HG03103 (cell line): Measurements from ENCODE around the gene SYTL1.

Experiments used
- ATAC-seq: cut with Tn5 transposase; IDR thresholded peaks from one replicate; pipeline ENCODE4 v1.9.1; 2021; ENCODE audit warnings: low read depth; ENCODE audit not compliant: unreplicated experiment

Gene SYTL1

DNA sequence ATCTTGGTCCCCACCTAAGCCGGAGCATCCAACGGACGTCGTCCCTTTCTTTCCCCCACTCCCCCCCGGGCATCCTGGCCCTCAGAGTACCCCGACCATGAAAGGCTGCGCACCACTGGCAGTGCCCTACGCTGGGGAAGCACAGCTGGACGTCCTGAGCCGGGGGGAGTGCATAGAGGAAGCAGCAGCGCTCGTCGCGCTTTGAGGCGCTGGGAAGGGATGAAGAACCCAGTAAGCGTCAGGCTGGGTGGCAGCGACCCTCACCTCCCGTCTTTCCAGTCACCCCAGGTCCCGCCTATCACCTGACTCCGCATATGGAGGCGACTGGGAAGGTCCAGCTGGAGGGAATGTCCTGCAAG, 19.2 kb downstream of the SYTL1 start:
- no peak for ATAC-seq

DNA sequence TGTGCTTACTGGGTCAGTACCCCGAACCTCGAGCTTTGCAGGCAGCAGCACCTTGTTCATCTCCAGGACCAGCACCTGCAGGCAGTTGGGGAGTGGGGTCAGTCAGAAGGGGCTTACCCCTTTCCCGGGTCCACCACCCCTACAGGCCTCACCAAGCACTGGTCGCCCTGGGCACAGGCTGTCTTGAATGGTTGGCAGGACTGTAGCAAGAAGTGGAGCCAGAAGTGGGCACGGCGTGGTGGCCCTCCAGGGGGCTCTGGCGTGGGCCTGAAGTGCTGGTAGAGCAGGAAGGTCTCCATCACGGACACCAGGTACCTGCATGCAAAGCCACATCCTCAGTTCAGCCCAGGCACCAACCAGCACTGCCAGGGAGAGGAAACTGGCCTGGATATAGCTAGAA, 19.7 kb downstream of the SYTL1 start:
- no peak for ATAC-seq

DNA sequence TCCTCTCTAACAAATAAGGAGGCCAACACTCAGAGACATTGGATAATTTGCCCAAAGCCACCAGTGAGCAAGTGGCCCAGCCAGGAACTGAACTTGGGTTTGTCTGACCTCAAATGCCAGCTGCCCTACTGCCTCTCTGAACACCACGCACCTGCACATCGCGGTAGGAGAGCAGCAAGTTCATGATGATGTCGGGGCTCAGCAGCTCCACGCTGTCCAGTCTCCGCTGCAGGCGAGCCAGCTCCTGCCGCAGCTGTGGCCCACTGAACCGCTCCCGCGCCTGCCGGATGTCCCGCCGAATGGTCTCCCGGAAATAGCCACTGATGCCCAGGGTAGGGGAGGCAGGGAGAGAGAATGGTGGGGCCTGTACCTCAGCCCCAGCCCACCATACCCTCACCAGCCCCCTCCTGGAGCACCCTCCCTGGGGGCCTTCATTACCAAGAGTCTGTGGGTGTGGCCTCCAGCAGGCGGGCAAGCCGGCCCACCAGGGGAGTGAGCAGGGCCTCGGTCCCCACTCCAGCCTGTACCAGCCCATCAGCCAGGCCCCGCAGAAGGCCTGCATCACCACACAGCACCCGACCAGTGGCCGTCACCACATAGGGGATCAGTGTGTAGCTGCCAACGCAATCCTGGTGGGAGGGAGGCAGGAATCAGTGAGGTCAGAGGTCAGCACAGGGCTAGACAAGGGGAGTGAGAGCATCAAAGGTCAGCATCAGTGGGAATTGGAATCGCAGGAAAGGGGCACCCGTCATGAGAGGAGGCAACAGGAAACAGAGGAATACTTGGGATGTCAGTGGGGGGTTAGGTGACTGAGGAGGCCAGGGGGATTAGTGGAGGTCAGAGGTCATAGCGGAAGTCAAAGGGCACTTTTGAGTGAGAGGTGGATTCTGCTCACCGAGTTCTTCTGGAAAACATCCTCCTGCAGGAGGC, 22.2 kb downstream of the SYTL1 start:
- ATAC-seq: no peak

DNA sequence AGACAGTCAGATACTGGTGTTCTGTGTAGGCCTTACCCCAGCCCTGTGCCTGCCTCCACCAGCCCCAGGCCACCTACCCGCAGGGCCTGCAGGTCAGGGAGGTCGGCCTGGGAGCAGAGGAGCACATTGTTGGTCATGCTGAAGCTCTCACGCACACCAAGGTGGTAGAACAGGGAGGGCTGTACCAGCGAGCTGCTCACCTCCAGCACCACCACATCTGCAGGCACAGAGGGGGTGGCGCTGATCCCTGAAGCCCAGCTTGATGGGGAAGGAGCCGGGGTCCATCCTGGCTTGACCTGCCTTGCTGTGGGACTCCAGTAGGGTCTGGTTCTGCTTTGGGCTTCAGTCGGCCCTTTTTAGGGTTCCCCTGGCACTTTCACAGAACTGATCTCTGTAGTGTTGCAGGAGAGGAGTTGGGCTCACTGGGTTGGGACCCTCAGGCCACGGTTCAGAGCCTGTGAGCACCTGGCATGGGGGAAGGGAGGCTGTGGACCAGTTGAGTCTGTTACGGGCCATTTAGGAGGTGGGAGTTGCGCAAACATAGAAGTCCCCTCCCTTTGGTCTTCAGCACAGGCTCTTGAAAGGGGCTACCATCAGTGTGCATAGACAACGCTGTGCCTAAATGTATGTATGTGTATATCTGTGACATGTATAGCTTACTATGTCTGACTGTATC, 23.0 kb downstream of the SYTL1 start:
- no peak for ATAC-seq

DNA sequence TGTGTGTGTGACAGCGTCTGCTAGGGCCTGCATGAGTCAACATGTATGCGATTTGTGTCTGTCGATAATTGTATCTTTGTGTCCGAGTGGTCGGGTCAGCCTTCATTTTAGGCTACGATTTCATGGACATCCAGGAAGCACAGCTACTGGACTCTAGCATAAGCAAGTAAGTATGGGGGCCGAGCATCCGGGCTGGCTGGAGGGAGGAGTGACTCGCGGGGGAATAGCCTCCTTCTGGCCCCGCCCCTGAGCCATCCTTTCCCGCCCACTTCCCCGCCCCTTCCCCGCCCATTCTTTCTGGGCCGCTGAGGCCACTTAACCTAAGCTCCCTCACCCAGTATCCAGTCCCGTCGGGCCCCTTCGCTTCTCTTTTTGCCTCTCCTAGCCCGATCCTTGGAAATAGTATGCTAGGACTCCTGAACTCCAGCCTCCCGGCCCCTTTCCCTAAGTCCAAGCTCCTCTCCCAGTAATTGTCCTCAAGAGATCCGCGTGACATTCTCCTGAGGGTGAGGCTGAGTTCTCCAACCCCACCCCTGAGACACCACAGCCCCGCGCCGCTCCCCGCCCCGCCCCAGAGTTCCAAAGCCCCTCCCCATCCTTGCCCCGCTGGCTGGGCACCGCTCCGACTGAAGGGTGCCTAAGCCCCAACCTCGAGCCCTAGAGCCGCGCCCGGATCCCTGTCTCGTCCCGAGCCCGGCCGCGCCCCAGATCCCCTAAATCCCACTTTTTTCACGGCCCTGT, 23.7 kb downstream of the SYTL1 start:
- no peak for ATAC-seq

DNA sequence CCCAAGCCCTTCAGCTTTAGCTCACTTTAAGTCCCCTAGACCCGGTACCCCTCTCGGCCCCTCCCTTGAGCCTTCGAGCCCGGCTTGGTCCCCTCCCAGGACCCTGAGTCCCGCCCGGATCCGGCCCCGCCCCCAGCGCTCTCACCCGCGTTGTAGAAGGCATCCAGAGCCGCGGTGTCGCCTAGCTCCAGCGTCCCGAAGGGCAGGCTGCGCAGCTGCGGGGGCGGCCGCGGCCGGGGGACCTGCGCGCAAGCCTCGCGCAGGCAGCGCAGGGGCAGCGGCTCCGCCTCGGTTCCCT, 24.2 kb downstream of the SYTL1 start:
- ATAC-seq: no peak

DNA sequence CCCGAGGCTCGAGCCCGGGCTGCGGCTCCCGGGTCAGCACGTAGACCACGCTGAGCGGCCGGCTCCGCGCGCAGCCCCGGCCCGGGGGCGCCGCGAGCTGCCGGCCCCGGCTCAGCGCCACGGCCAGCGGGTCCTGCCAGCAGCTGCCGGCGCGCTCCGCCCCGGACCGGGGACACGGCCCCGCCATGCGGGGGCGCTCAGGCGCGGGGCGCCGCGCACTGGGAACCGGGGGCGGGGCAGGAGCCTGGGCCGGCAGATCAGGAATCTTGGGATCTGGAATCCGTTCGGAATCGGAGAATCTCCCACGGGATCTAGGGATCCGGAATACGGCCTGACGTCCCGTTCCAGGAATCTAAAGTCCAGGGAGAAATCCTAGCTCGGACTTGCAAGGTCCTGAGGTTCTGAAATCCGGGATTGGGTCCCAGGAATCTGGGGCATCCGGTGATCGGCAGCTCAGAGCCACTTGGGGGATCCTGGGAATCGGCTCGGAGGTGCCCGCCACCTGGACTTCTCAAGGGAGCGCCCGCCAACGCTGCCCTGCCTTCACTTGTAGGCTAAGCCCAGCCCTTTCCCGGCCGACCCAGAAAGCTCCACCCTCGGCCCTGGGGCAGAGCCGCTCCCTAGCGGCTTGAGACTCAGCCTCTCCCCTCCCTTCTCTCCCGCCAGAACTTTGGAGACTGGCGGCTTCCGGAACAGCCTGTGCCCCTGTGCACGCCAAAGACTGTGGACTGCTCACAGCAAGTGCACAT, 24.8 kb downstream of the SYTL1 start, which contains the start of gene MAP3K6:
TSS of gene MAP3K6 (minus strand) at position 551 of the 749 bp plus-strand sequence. CDS start at position 187, 364 bp downstream.
- ATAC-seq: no peak

DNA sequence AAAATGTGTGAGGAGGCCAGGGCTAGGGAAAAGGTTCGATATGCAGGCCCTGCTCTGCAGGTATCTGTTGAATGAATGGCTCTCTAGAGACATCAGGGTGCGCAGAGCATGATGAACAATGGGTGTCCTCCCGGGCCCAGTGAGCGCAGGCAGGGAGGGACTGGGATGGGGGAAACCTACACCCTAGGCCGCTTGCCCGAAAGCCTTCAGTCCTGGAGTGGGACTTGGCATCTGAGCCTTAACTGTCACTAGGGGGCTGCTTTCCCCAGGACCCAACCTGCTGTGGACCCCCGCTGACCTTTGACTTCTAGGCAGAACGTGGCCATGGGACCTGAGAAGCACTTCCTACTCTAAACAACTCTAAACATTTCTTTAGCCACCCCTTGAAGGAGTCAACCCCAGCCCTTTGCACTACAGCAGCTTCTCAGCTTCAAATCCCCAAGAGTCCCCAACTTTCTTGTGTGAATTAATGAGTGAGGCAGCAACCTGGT, 25.4 kb downstream of the SYTL1 start:
- no peak for ATAC-seq

DNA sequence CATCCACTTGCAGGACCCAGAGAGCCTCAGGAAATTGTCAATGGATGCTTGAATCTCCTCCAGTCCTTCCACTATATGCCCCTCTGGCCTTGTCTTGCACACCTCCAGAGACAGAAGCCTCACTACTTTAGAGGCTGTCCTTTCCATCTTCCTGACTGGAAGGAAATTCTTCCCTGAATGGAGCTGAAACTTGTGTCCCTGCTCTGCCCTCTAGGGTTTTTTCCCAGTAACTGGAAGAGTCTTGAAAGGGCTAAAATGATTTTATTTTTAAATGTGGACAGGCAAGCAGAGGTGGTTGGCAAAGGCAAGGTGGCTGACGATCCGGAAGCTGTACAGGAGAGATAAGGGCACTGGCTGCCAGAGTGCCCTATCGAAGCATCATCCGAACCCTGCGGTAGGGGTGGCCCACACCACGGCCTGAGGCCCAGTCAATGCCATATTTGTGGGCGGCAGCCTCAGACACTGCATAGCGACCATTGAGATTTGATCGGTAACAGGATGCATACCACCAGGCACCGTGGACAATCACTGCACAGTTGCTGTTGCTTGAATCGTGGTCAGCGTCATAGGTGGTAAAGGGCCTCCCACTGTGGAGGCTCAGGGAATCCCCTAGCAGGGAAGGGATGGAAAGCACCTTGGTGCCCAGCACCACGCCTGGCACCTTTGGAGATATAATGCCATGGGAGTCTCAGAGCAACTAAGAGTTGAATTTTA, 27.2 kb downstream of the SYTL1 start:
- no peak for ATAC-seq

DNA sequence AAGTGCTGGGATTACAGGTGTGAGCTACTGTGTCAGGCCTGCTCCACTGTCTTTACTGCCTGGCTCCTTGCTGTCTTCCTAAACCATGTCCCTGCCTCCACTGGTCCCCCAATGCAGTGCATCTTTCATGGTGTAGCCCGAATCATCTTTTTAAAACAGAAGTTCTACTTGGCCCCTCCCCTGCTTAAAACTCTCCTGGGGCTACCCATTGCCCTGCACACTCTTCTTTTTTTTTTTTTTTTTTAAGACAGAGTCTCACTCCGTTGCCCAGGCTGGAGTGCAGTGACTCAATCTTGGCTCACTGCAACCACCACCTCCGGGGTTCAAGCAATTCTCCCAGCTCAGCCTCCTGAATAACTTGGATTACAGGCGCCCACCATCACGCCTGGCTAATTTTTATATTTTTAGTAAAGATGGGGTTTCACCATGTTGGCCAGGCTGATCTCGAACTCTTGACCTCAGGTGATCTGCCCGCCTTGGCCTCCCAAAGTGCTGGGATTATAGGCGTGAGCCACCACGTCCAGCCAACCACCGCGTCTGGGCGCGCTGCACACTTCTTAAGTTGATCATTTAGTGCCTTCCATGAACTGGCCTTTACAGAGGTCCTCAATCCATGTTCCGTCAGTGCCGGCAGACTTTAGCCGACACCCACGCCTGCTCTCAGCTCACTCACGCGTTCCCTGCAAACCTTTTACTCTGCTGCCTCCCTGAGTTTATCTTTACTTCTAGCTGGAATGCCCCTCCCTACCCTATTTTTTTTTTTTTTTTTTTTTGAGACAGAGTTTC, 30.4 kb downstream of the SYTL1 start:
- ATAC-seq: no peak

DNA sequence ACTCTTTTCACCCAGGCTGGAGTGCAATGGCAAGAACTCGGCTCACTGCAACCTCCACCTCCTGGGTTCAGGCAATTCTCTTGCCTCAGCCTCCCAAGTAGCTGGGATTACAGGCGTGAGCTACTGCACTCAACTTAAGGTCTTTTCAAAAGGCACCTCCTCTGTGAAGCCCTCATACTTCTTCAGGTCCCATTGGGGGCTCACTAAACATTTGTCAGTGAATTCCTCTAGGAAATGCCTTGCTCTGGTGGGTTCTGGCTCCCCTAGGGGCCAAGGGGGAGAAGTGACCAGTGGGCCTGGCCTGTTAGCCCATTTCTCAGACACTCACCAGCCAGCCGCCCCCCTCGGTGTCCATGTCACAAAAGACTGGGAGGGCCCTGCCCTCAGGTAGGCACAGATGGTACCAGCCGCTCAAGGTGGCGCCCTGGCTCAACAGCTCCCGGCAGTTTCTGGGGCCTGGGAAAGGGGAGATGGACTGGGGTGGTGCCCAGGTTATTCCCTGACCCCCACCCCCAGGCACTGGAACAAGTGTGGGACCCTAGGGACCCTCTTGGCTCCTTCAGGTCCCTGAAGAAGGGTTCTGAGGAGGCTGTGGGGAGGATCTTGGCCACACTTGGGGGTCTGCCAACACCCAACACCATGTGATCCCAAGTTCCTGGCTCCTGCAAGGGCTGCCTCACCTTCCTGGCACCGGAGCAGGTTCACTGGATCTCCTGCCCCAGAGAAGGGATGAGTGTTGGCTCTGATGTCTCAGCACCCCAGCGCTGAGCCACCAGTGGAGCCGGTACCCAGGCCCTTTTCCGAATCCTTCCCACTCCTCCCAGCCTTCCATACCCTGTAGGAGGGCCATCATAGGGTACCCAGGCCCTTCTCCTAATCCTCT, 31.2 kb downstream of the SYTL1 start:
- no peak for ATAC-seq

DNA sequence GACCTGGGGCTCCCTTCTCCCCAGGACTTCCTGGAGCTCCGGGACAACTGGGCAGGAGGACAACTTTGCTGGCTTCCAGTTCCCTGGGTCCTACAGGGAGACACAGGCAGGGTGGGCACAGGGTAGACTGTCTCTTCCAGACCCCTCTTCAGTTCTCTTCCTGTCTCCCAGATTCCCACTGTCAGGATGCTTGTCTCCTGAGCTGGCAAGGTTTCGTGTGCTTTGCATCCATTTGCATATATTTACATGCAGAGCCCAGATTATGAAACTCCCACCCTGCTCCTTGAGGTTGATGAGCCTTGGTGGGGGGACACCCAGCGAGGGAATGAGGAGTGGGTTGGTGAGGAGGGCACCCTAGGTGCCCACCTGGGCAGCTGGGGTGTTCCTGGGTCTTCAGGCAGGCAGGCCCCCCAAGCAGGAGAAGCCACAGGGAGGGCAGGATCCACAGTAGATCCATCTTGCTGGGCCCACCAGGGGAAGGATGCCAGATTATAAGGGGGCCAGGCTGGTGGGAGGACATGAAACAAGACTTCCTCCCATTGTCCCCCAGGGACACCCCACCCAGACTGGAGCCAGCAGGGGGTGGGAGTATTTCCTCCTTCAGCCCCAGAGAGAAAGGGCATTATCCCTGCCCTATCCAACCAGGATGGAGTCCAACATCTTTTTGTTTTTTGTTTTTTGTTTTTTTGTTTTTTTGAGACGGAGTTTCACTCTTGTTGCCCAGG, 32.7 kb downstream of the SYTL1 start, which contains the start of gene FCN3:
TSS of gene FCN3 (minus strand) at position 463 of the 725 bp plus-strand sequence. CDS start at position 457, 6 bp downstream.
- no peak for ATAC-seq

DNA sequence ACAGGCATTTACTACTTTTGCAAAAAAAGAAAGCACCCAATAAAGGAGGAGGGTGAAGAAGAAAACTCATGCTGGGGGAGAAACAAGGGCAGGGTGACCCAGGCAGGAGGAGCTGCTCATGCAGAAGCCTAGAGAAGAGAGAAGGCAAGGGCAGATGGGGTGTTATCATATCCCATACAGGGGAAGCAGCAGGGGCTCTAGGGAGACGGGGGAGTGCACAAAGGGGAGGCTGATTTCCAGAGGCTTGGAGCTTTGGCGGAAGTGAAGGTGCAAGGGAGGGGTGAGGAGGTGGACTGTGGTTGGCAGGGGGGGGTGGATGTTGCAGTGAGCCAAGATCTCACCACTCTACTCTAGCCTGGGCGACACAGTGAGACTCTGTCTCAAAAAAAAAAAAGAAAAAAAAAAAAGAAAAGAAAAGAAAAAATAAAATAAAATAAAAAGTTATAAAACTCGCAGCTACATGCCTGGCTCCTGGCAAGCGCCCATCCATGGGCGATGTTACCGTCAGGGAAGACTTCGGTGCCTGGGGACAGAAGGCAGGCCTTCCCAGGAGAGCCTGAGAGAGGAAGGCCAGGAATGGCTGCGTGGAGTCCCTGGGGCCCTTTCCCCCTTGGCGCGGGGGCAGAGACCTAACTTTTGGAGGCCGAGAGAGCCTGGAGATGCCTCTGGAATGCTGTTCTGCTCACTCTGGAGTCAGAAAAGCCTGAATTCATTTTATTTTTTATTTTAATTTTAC, 36.1 kb downstream of the SYTL1 start:
- no peak for ATAC-seq

DNA sequence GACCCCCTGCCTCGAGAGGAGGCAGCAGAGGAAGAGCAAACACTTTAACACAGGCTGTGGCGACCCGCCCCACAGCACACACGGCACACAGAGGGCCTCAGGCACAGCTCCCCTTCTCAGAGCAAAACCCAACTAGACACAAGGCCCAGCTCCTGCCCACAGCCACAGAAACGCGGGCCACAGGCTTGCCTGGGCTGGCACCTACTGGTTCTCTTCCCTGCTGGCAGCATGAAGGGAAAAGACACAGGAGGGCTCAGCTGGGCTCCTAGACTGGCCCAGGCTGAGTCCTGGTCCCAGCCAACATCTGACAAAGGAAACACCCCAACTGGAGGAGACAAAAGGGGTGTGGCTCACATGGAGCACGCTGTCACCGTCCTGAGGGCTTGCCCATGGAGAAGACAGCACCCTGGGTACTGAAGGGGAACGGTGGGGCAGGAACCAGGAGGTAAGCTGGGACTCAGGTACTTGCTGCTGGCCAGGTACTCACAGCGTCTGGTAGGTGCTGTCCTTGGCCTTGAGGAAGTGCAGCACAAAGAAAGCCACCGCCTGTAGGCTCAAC, 37.8 kb downstream of the SYTL1 start:
- ATAC-seq: no peak

DNA sequence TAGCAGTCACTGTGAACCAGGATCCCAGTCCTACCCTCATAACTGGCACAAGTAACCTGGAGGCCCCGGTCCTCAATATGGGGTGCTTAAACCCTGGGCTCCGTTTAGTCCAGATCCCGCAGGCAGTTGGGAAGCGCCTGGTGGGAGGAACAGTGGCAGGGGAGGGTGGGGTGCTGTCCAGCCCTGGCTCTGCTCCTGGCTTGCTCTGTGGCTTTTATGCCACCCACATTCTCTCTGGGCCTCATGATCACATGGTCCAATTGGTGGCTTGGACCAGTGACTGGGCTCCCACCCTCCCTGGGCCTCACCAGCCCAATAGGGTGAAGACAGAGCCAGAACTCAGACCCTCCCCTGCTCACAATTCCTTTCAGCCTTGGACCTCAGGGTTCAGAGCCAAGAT, 38.4 kb downstream of the SYTL1 start:
- no peak for ATAC-seq
